RPMI7951 (cell line): Measurements from ENCODE around the gene FAM174A. TPM values are rescaled to one million over a fixed set of nuclear protein-coding genes. Genes with fewer than 3 reads are reported as not detected.
A peak's percentile ranks its signal among the peaks of the same experiment; 100 is the strongest.

ENCODE experiments used
- DNase-seq: peaks from one replicate; pipeline ENCODE4 v3.0.0-alpha.2; 2012; ENCODE audit warnings: low read depth
- total RNA-seq: library from RNA; depleted of rRNA; stranded (reverse); fragments of >200 nt; shearing (Covaris generic); gene quantifications from 2 replicates; pipeline ENCODE4 v1.2.3, GENCODE V29; 2014; rRNA removed

The FAM174A gene
- 5.9 and 10.5 TPM in 2 replicates for total RNA-seq

- peak; percentile 91 for DNase-seq
Measured at GRCh38 chr5:100535060-100536005, at the start of gene FAM174A. FAM174A (plus strand) TSS chr5:100535374; CDS start chr5:100535531, 157 bp downstream.

GRCh38 chr5:100493996-100494395 is 41.2 kb upstream of the FAM174A start:
- DNase-seq = no peak

- no peak for DNase-seq
Measured at GRCh38 chr5:100496296-100496695, 38.9 kb upstream of the FAM174A start.

- no peak for DNase-seq
Measured at GRCh38 chr5:100502684-100503083, 32.5 kb upstream of the FAM174A start.

- DNase-seq = peak; percentile 70
Measured at GRCh38 chr5:100505984-100506670, 29.0 kb upstream of the FAM174A start.

GRCh38 chr5:100516285-100516684 is 18.9 kb upstream of the FAM174A start:
- DNase-seq = no peak

GRCh38 chr5:100517301-100517974 is 17.7 kb upstream of the FAM174A start:
- no peak for DNase-seq

- no peak for DNase-seq
Measured at GRCh38 chr5:100518377-100518776, 16.8 kb upstream of the FAM174A start.

- no peak for DNase-seq
Measured at GRCh38 chr5:100519075-100519474, 16.1 kb upstream of the FAM174A start.

- DNase-seq = no peak
Measured at GRCh38 chr5:100520348-100520747, 14.8 kb upstream of the FAM174A start.

GRCh38 chr5:100537946-100538345 is 2.8 kb downstream of the FAM174A start:
- no peak for DNase-seq

GRCh38 chr5:100539519-100539918 is 4.3 kb downstream of the FAM174A start:
- DNase-seq = no peak

- DNase-seq = no peak
Measured at GRCh38 chr5:100542086-100542485, 6.9 kb downstream of the FAM174A start.

- DNase-seq = no peak
Measured at GRCh38 chr5:100546001-100546400, 10.8 kb downstream of the FAM174A start.

GRCh38 chr5:100550531-100551051 is 15.4 kb downstream of the FAM174A start:
- DNase-seq = no peak

GRCh38 chr5:100551183-100551582 is 16.0 kb downstream of the FAM174A start:
- no peak for DNase-seq

GRCh38 chr5:100553209-100553608 is 18.0 kb downstream of the FAM174A start:
- no peak for DNase-seq

GRCh38 chr5:100560860-100561259 is 25.7 kb downstream of the FAM174A start:
- no peak for DNase-seq

- no peak for DNase-seq
Measured at GRCh38 chr5:100562821-100563220, 27.6 kb downstream of the FAM174A start.

- no peak for DNase-seq
Measured at GRCh38 chr5:100566382-100567141, 31.4 kb downstream of the FAM174A start.

GRCh38 chr5:100574716-100575115 is 39.5 kb downstream of the FAM174A start:
- DNase-seq = no peak
